Right atrium auricular region (tissue), 2 donors: ENCODE data around the gene HELZ. TPM values are rescaled to one million over a fixed set of nuclear protein-coding genes. Genes with fewer than 3 reads are reported as not detected.

Experiments used
- DNase-seq: peaks from one replicate; pipeline ENCODE4 v3.0.0-alpha.2; 2019; ENCODE audit warnings: low spot score
- H3K27ac ChIP-seq, 2 donors: fragments of 200-600 bp; sonication (generic); 1 replicate in 1 of 2; 2 replicates in 1 of 2; pipeline ENCODE4 v1.5.1; 2016 to 2019
- H3K27me3 ChIP-seq, 2 donors: fragments of 200-600 bp; sonication (generic); one replicate each; pipeline versions ENCODE4 v1.5.1 to v1.6.0; 2017 to 2019
- H3K36me3 ChIP-seq: fragments of 200-600 bp; sonication (generic); one replicate; pipeline ENCODE4 v1.5.1; 2016
- H3K4me1 ChIP-seq, 2 donors: fragments of 200-600 bp; sonication (generic); one replicate each; pipeline versions ENCODE4 v1.5.1 to v1.6.0; 2017 to 2019
- H3K4me3 ChIP-seq, 2 donors: fragments of 200-600 bp; sonication (generic); 1 replicate in 1 of 2; 2 replicates in 1 of 2; pipeline ENCODE4 v1.5.1; 2017 to 2019; ENCODE audit warnings: mild to moderate bottlenecking in 1 of 2, moderate library complexity in 1 of 2
- H3K9me3 ChIP-seq, 2 donors: fragments of 200-600 bp; sonication (generic); one replicate each; pipeline ENCODE4 v1.5.1; 2019
- total RNA-seq, 2 donors: library from RNA; depleted of rRNA; stranded (reverse); fragments of >200 nt; gene quantifications; one replicate each; pipeline ENCODE4 v1.1.0, GENCODE V29; 2016
- TF ChIP-seq, protein P1 (sequence below), 2 donors: fragments of 200-600 bp; sonication (generic); IDR thresholded peaks; one replicate each; pipeline ENCODE4 v1.5.1; 2019; ENCODE audit warnings: antibody characterized with exemption in 2 of 2

The HELZ gene
- total RNA-seq, 2 donors from 2014 or later = 25.2 to 29.1 TPM

DNA sequence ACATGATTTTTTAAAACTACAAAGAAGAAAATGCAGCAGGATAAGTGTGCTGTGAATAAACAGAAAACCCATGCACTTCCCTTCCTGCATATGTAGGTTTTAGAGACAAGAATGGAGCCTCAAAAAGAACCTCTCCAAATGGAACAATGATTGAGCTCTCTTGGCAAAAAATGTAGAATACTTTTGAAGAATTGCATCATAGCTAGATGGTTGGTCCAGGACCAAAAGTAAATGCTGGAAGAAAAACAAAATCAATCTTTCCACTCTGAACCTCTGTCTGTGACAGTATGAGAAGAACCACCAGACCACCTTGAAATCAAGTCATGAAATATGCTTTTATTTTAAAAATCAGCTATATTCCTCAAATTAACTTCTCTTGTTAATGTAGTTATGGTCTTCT, 17.5 kb downstream of the HELZ start:
- peaks cover 2% of the 10 kb centered on the region for H3K36me3 ChIP-seq
- H3K27ac ChIP-seq = no peak overlapping the region
- TF ChIP-seq, protein P1, sequence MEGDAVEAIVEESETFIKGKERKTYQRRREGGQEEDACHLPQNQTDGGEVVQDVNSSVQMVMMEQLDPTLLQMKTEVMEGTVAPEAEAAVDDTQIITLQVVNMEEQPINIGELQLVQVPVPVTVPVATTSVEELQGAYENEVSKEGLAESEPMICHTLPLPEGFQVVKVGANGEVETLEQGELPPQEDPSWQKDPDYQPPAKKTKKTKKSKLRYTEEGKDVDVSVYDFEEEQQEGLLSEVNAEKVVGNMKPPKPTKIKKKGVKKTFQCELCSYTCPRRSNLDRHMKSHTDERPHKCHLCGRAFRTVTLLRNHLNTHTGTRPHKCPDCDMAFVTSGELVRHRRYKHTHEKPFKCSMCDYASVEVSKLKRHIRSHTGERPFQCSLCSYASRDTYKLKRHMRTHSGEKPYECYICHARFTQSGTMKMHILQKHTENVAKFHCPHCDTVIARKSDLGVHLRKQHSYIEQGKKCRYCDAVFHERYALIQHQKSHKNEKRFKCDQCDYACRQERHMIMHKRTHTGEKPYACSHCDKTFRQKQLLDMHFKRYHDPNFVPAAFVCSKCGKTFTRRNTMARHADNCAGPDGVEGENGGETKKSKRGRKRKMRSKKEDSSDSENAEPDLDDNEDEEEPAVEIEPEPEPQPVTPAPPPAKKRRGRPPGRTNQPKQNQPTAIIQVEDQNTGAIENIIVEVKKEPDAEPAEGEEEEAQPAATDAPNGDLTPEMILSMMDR (IDR thresholded peaks at IDR 0.05) = no peak
- no peaks in the 10 kb centered on the region for H3K27me3 ChIP-seq
- H3K9me3 ChIP-seq = no peaks in the 10 kb centered on the region
- H3K4me1 ChIP-seq = peaks cover 0 to 7% of the 10 kb centered on the region in 2 donors
- no peak overlapping the region for H3K4me3 ChIP-seq
- no peak for DNase-seq

DNA sequence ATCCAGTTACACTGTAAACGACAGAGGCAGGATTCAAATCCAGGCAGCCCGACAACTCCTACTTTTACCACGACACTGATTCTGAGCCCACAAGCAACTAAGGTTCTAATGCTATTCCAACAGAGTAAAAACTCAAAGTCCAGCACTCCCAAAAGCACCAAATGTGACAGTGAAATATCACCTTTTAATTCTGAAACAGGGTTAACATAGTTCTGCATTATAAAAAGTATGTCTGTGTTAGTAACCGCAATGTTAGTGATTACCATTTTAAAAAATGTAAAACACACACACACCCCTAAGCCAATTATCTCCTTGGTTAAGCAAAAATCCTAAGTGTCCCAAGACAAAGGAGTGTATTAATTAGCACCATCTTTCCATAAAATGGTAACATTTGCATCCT, 19.7 kb downstream of the HELZ start:
- Histone ChIP-seq H3K4me3 (no peak overlapping the region), H3K9me3 (no peaks in the 10 kb centered on the region), H3K4me1 (peaks cover 0 to 18% of the 10 kb centered on the region in 2 donors), H3K27ac (no peak overlapping the region), H3K36me3 (peaks cover 3% of the 10 kb centered on the region), H3K27me3 (no peaks in the 10 kb centered on the region)
- TF ChIP-seq, protein P1 (IDR thresholded peaks at IDR 0.05) = no peak
- DNase-seq = no peak

DNA sequence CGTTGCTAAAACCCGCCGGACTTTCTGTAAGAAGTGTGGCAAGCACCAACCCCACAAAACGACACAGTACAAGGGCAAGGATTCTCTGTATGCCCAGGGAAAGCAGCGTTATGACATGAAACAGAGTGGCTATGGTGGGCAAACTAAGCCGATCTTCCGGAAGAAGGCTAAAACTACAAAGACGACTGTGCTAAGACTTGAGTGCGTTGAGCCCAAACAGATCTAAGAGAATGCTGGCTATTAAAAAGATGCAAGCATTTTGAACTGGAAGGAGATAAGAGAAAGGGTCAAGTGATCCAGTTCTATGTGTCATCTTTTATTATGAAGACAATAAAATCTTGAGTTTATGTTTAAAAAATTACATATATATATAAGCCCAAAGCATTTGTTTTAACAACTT, 20.3 kb downstream of the HELZ start:
- Histone ChIP-seq H3K27me3 (no peaks in the 10 kb centered on the region), H3K9me3 (no peaks in the 10 kb centered on the region), H3K4me3 (no peak overlapping the region), H3K36me3 (peaks cover 3% of the 10 kb centered on the region), H3K4me1 (peaks cover 0 to 22% of the 10 kb centered on the region in 2 donors), H3K27ac (no peak overlapping the region)
- DNase-seq = no peak
- TF ChIP-seq, protein P1 (IDR thresholded peaks at IDR 0.05) = no peak

DNA sequence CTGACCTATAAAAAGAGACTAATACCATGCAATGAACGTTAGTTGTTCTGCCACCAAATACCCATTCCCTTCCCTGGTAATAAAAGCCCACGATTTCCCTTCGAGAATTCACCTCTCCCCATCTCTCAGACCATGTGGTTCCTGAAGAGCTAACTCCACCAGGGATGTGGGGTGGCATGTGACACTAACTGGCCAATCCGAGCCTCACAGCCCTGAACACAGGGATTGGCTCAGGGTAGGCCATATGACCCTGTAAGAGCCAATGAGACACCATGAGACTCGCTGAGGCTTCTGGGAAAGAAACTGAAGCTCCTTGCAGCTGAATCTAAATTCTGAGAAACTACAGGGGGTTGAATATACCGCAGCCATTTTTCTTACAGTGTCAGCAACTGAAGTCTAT, 21.1 kb downstream of the HELZ start:
- no peaks in the 10 kb centered on the region for H3K9me3 ChIP-seq
- no peaks in the 10 kb centered on the region for H3K27me3 ChIP-seq
- TF ChIP-seq, protein P1 (IDR thresholded peaks at IDR 0.05) = no peak
- no peak overlapping the region for H3K4me3 ChIP-seq
- no peak overlapping the region for H3K27ac ChIP-seq
- no peak for DNase-seq
- peaks cover 3% of the 10 kb centered on the region for H3K36me3 ChIP-seq
- peaks cover 0 to 19% of the 10 kb centered on the region in 2 donors for H3K4me1 ChIP-seq

DNA sequence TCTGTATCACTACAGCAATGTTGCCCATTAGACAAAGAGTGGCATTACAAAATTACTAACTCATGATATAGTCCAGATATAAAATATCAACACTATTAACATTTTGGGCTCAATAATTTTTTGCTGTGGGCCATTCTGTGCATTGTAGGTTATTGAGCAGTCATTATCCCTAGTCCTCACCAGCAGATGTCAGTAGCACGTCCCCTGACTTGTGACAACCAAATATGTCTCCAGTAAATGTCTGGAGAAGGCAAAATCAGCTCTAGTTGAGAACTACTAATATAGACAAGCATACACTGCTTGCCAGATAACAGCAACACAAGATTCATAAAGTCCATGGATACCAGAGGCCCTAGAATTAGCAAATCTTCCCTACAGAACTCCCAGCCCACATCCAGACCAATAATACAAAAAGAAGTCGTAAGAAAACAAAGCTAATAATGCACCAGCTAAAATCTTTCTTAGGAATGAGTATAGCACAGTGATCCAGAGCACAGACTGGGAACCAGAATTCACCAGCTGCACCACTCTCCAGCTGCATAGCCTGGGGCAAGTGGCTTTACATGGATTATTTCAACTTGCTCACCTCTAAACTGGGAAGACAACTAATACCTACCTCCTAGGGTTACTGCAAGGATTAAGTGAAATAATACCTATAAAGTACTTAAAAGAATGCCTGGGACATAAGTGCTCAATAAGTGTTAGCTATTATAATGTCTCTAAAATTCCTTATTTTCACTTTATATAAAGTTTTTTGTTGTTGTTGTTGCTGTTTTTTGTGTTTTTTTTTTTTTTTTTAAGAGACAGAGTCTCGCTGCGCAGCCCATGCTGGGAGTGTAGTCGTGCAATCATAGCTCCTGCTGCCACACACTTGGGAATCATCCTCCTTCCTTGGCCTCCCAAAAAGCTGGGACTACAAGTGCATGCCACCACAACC, 23.7 kb downstream of the HELZ start:
- Histone ChIP-seq H3K36me3 (peaks cover 17% of the 10 kb centered on the region), H3K27me3 (no peaks in the 10 kb centered on the region), H3K4me3 (no peak overlapping the region), H3K27ac (no peak overlapping the region), H3K9me3 (no peaks in the 10 kb centered on the region), H3K4me1 (peaks cover 0 to 35% of the 10 kb centered on the region in 2 donors)
- DNase-seq = no peak
- TF ChIP-seq, protein P1 (IDR thresholded peaks at IDR 0.05) = peak in 1 of 2 donors; percentile 54
